ENCODE results near the gene NOPCHAP1.

NOPCHAP1 gene

DNA sequence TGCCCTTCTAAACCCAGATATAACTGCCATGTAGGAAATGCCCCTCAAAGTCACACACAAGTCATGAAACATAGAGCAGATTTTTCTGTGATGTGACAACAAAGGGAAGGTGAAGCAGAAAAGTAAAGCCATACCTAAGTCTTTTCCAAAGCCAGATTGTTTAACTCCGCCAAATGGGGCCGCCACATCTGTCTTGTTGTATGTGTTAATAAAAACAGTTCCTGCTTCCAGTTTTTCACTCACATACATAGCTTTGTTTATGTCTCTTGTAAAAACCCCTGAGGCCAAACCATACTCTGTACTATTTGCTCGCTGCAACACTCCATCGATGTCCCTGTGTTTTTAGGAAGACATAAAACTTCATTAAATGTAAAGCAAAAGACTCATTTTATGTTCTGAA is 40.3 kb downstream of the NOPCHAP1 start:
- no peaks in the 10 kb centered on the region for H3K27me3 ChIP-seq (ENCODE audit: insufficient read depth, low read length, poor library complexity)
- no peak overlapping the region for H3K27ac ChIP-seq (ENCODE audit: low read depth, low read length)
- H2BK5ac ChIP-seq (ENCODE audit: low read length), result no peak overlapping the region
- H3K4ac ChIP-seq (ENCODE audit: low read depth, low read length), result no peak overlapping the region
- H4K8ac ChIP-seq (ENCODE audit: low read depth, low read length), result no peak overlapping the region
- no peak overlapping the region for H3K4me2 ChIP-seq (ENCODE audit: low read length)
- H2AK5ac ChIP-seq (ENCODE audit: low read length), result no peak overlapping the region
- no peaks in the 10 kb centered on the region for H3K79me1 ChIP-seq (ENCODE audit: low read length)
- no peaks in the 10 kb centered on the region for H3K79me2 ChIP-seq (ENCODE audit: control insufficient read depth, insufficient read depth, low read length)
- no peak overlapping the region for H4K5ac ChIP-seq (ENCODE audit: low read length)
- H3K23ac ChIP-seq (ENCODE audit: low read length), result no peak overlapping the region
- no peaks in the 10 kb centered on the region for H3K36me3 ChIP-seq (ENCODE audit: control insufficient read depth, insufficient read depth, low read length)
- H3K18ac ChIP-seq (ENCODE audit: low read length), result no peak overlapping the region
- H2BK120ac ChIP-seq (ENCODE audit: low read depth, low read length), result no peak overlapping the region
- no peaks in the 10 kb centered on the region for H3K4me1 ChIP-seq (ENCODE audit: control insufficient read depth, low read depth, low read length)
- no peak overlapping the region for H3K9ac ChIP-seq (ENCODE audit: low read length)
- H3K56ac ChIP-seq (ENCODE audit: low read length), result no peak overlapping the region
- no CpG with 5 or more reads among the region's 4 CpGs for WGBS (ENCODE audit: extremely low coverage, insufficient coverage, low lambda C conversion rate)
- no peak overlapping the region for H2BK15ac ChIP-seq (replicated peaks; ENCODE audit: low read depth)
- no peak for DNase-seq
- H3K4me3 ChIP-seq (ENCODE audit: low read length), result no peak overlapping the region

DNA sequence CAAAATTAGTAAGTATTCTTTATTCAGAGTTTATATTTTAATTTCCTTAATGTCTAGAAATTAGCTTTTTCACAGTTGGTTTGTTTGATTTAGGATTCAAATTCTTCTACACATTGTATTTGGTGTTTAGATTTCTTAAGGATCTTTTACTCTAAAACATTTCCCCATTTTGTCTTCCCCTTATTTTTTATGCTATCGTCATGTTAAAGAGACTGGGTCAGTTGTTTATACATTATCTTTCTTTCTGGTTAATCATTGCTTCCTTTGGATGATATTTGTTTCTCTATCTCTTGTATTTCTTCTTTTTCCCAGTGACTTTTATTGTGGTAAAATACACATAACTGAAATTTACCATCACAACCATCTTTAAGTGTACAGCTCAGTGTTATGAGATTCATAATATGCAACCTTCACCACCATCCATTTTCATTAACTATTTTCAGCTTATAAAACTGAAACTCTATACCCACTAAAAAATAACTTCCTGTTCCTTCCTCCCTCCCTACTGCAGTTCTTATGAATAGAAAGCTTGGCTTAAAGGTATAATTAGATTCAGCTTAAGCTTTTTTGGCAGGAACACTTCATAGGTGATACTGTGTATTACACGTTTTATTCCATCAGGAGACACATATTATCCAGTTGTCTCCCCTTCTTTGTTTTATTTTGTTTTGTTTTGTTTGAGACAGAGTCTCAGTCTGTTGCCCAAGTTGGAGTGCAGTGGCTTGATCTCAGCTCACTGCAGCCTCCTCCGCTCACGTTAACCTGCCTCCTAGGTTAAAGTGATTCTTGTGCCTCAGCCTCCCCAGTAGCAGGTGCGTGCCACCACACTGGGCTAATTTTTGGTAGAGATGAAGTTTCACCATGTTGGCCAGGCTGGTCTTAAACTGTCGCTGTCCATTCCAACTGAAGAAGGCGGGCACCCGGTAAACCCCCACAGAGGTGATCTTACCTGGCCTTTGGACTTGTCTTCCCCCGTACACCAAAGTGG is 45.0 kb downstream of the NOPCHAP1 start:
- H3K27me3 ChIP-seq (ENCODE audit: insufficient read depth, low read length, poor library complexity), result no peaks in the 10 kb centered on the region
- no peak overlapping the region for H2BK15ac ChIP-seq (replicated peaks; ENCODE audit: low read depth)
- H2AK5ac ChIP-seq (ENCODE audit: low read length), result no peak overlapping the region
- no peak overlapping the region for H3K23ac ChIP-seq (ENCODE audit: low read length)
- no CpG with 5 or more reads among the region's 9 CpGs for WGBS (ENCODE audit: extremely low coverage, insufficient coverage, low lambda C conversion rate)
- H4K8ac ChIP-seq (ENCODE audit: low read depth, low read length), result no peak overlapping the region
- H2BK5ac ChIP-seq (ENCODE audit: low read length), result no peak overlapping the region
- no peaks in the 10 kb centered on the region for H3K36me3 ChIP-seq (ENCODE audit: control insufficient read depth, insufficient read depth, low read length)
- DNase-seq, result no peak
- no peak overlapping the region for H3K4ac ChIP-seq (ENCODE audit: low read depth, low read length)
- no peaks in the 10 kb centered on the region for H3K79me2 ChIP-seq (ENCODE audit: control insufficient read depth, insufficient read depth, low read length)
- H3K27ac ChIP-seq (ENCODE audit: low read depth, low read length), result no peak overlapping the region
- no peaks in the 10 kb centered on the region for H3K79me1 ChIP-seq (ENCODE audit: low read length)
- no peak overlapping the region for H3K4me2 ChIP-seq (ENCODE audit: low read length)
- H3K4me1 ChIP-seq (ENCODE audit: control insufficient read depth, low read depth, low read length), result no peaks in the 10 kb centered on the region
- no peak overlapping the region for H2BK120ac ChIP-seq (ENCODE audit: low read depth, low read length)
- no peak overlapping the region for H4K5ac ChIP-seq (ENCODE audit: low read length)
- no peak overlapping the region for H3K9ac ChIP-seq (ENCODE audit: low read length)
- H3K18ac ChIP-seq (ENCODE audit: low read length), result no peak overlapping the region
- H3K4me3 ChIP-seq (ENCODE audit: low read length), result no peak overlapping the region
- no peak overlapping the region for H3K56ac ChIP-seq (ENCODE audit: low read length)

DNA sequence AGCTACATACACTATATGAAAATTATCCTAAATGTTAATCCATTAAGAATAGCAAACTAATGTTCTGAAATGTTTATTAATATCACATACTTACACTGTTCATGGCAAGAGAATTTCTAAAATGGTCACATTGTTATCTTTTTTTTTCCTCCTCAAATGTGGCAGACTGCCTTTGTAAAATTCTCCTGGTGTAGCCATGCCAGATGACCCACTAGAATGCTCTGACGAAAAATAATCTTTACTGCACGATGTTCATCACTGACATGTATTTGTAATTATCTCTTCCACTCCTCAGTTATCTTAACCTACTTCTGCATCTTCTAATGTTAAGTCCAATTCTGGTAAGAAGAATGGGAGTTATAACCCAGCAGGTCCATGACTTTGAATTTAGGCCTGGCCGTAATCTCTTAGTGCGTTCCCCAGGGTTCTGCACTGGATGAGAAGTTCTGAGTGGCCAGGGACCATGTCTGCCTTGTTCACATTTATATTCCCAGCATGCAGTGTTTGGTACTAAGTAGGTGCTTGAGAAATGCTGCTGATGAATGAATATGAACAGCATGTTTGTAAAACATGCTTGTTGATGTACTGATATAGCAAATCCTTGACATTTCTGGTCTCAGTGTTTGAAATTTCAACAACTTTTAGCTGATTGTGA is 46.7 kb downstream of the NOPCHAP1 start:
- no peaks in the 10 kb centered on the region for H3K79me2 ChIP-seq (ENCODE audit: control insufficient read depth, insufficient read depth, low read length)
- no peak overlapping the region for H2BK5ac ChIP-seq (ENCODE audit: low read length)
- no peak overlapping the region for H2AK5ac ChIP-seq (ENCODE audit: low read length)
- no peaks in the 10 kb centered on the region for H3K4me1 ChIP-seq (ENCODE audit: control insufficient read depth, low read depth, low read length)
- H3K36me3 ChIP-seq (ENCODE audit: control insufficient read depth, insufficient read depth, low read length), result no peaks in the 10 kb centered on the region
- H3K27me3 ChIP-seq (ENCODE audit: insufficient read depth, low read length, poor library complexity), result no peaks in the 10 kb centered on the region
- no CpG with 5 or more reads among the region's 4 CpGs for WGBS (ENCODE audit: extremely low coverage, insufficient coverage, low lambda C conversion rate)
- H4K5ac ChIP-seq (ENCODE audit: low read length), result no peak overlapping the region
- no peak overlapping the region for H3K18ac ChIP-seq (ENCODE audit: low read length)
- no peak overlapping the region for H3K4me3 ChIP-seq (ENCODE audit: low read length)
- H4K8ac ChIP-seq (ENCODE audit: low read depth, low read length), result no peak overlapping the region
- H2BK15ac ChIP-seq (replicated peaks; ENCODE audit: low read depth), result no peak overlapping the region
- no peak overlapping the region for H3K23ac ChIP-seq (ENCODE audit: low read length)
- H2BK120ac ChIP-seq (ENCODE audit: low read depth, low read length), result no peak overlapping the region
- DNase-seq, result no peak
- no peak overlapping the region for H3K56ac ChIP-seq (ENCODE audit: low read length)
- no peak overlapping the region for H3K4ac ChIP-seq (ENCODE audit: low read depth, low read length)
- no peak overlapping the region for H3K9ac ChIP-seq (ENCODE audit: low read length)
- H3K27ac ChIP-seq (ENCODE audit: low read depth, low read length), result no peak overlapping the region
- H3K4me2 ChIP-seq (ENCODE audit: low read length), result no peak overlapping the region
- no peaks in the 10 kb centered on the region for H3K79me1 ChIP-seq (ENCODE audit: low read length)

DNA sequence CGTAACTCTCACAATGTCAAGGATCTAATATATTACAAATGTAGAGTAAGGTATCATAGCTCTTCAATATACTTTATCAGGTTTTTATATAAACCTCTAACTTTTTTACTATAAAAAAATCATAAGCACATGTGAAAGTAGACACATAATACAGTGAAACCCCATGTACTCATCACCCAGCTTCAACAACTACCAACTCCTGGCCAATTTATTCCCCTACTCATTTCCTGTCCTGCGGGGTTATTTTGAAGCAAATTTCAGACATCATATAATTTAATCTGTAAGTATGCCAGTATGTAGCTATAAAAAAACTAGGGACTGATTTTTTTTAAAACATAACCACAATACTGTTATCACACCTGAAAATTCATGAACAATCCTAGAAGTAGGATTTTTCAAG is 47.7 kb downstream of the NOPCHAP1 start:
- WGBS (ENCODE audit: extremely low coverage, insufficient coverage, low lambda C conversion rate), result no CpG with 5 or more reads among the region's 2 CpGs
- Histone ChIP-seq H3K23ac (ENCODE audit: low read length) (no peak overlapping the region), H2BK120ac (ENCODE audit: low read depth, low read length) (no peak overlapping the region), H3K4me3 (ENCODE audit: low read length) (no peak overlapping the region), H3K4ac (ENCODE audit: low read depth, low read length) (no peak overlapping the region), H3K27me3 (ENCODE audit: insufficient read depth, low read length, poor library complexity) (no peaks in the 10 kb centered on the region), H3K9ac (ENCODE audit: low read length) (no peak overlapping the region), H3K4me2 (ENCODE audit: low read length) (no peak overlapping the region), H3K36me3 (ENCODE audit: control insufficient read depth, insufficient read depth, low read length) (no peaks in the 10 kb centered on the region), H4K8ac (ENCODE audit: low read depth, low read length) (no peak overlapping the region), H3K56ac (ENCODE audit: low read length) (no peak overlapping the region), H3K79me2 (ENCODE audit: control insufficient read depth, insufficient read depth, low read length) (no peaks in the 10 kb centered on the region), H2BK5ac (ENCODE audit: low read length) (no peak overlapping the region), H2AK5ac (ENCODE audit: low read length) (no peak overlapping the region), H3K79me1 (ENCODE audit: low read length) (no peaks in the 10 kb centered on the region), H4K5ac (ENCODE audit: low read length) (no peak overlapping the region), H2BK15ac (replicated peaks; ENCODE audit: low read depth) (no peak overlapping the region), H3K4me1 (ENCODE audit: control insufficient read depth, low read depth, low read length) (no peaks in the 10 kb centered on the region), H3K27ac (ENCODE audit: low read depth, low read length) (no peak overlapping the region), H3K18ac (ENCODE audit: low read length) (no peak overlapping the region)
- no peak for DNase-seq
